Suprapubic skin (tissue), 4 donors: ENCODE measurements around the gene TMCC1.

Experiments used
- POLR2A ChIP-seq, 2 donors: fragments of 450-650 bp; IDR thresholded peaks; one replicate each; pipeline ENCODE4 v1.6.1; 2017; ENCODE audit warnings: antibody characterized with exemption in 2 of 2, mild to moderate bottlenecking in 2 of 2, moderate library complexity in 2 of 2
- POLR2AphosphoS5 ChIP-seq, 3 donors: sonication (generic); formaldehyde crosslinking; IDR thresholded peaks; one replicate each; pipeline ENCODE4 v1.6.1; 2017; ENCODE audit warnings: antibody characterized with exemption in 3 of 3

- TF ChIP-seq POLR2AphosphoS5 (IDR thresholded peaks at IDR 0.05) (no peak), POLR2A (IDR thresholded peaks at IDR 0.05) (no peak)
These were observed 29.0 kb downstream of the TMCC1 start for GRCh38 chr3:129864519-129864918.
